Trophoblast cell (in vitro differentiated cells and primary cell): ENCODE results near the gene TFAM.
"Not testable (repeated sequence)": the region's sequence is repeated elsewhere in the genome, so short reads cannot be mapped to it uniquely, and the experiment has no call there.

Experiments used
- DNase-seq, 2 donors: peaks; one replicate each; pipeline ENCODE4 v3.0.0-alpha.2; 2016
- H2AFZ ChIP-seq: 2 replicates; pipeline ENCODE4 v1.6.1; 2013; ENCODE audit warnings: low read length, moderate library complexity, mild to moderate bottlenecking; ENCODE audit not compliant: insufficient read depth, poor library complexity
- H2AK5ac ChIP-seq: 2 replicates; pipeline ENCODE4 v1.6.1; 2013; ENCODE audit warnings: mild to moderate bottlenecking, low read length
- H2BK120ac ChIP-seq: 2 replicates; pipeline ENCODE4 v1.6.1; 2013; ENCODE audit warnings: low read length, mild to moderate bottlenecking, moderate library complexity; ENCODE audit not compliant: insufficient read depth, poor library complexity
- H2BK12ac ChIP-seq: 2 replicates; pipeline ENCODE4 v1.6.1; 2013; ENCODE audit warnings: mild to moderate bottlenecking, low read length, moderate library complexity
- H2BK5ac ChIP-seq: 2 replicates; pipeline ENCODE4 v1.6.1; 2013; ENCODE audit warnings: low read length, low read depth, moderate library complexity, mild to moderate bottlenecking; ENCODE audit not compliant: poor library complexity
- H3K14ac ChIP-seq: 2 replicates; pipeline ENCODE4 v1.6.1; 2013; ENCODE audit warnings: mild to moderate bottlenecking, low read length
- H3K18ac ChIP-seq: 2 replicates; pipeline ENCODE4 v1.6.1; 2013; ENCODE audit warnings: mild to moderate bottlenecking, low read length
- H3K23ac ChIP-seq: 2 replicates; pipeline ENCODE4 v1.6.1; 2013; ENCODE audit warnings: low read length
- H3K27ac ChIP-seq: 2 replicates; pipeline ENCODE4 v1.5.1; 2013; ENCODE audit warnings: low read depth, mild to moderate bottlenecking, inconsistent platforms, low read length, moderate library complexity
- H3K27me3 ChIP-seq: 2 replicates; pipeline ENCODE4 v1.6.1; 2013; ENCODE audit warnings: inconsistent platforms, mild to moderate bottlenecking, low read length, moderate library complexity; ENCODE audit not compliant: insufficient read depth
- H3K36me3 ChIP-seq, 2 experiments: 1 replicate in 1 of 2; 2 replicates in 1 of 2; pipeline ENCODE4 v1.6.1; 2013; ENCODE audit warnings: low read length in 2 of 2, mild to moderate bottlenecking in 2 of 2, moderate library complexity in 1 of 2; ENCODE audit not compliant: insufficient read depth in 2 of 2, control insufficient read depth in 1 of 2
- H3K4ac ChIP-seq: 2 replicates; pipeline ENCODE4 v1.6.1; 2013; ENCODE audit warnings: low read depth, mild to moderate bottlenecking, low read length, moderate library complexity
- H3K4me1 ChIP-seq, 2 experiments: 1 replicate in 1 of 2; 2 replicates in 1 of 2; pipeline ENCODE4 v1.6.1; 2013; ENCODE audit warnings: low read length in 2 of 2, mild to moderate bottlenecking in 2 of 2, moderate library complexity in 1 of 2; ENCODE audit not compliant: insufficient read depth in 2 of 2, control insufficient read depth in 1 of 2
- H3K4me2 ChIP-seq: 2 replicates; pipeline ENCODE4 v1.6.1; 2013; ENCODE audit warnings: inconsistent platforms, mild to moderate bottlenecking, low read length, moderate library complexity
- H3K4me3 ChIP-seq: 2 replicates; pipeline ENCODE4 v1.5.1; 2013; ENCODE audit warnings: mild to moderate bottlenecking, low read depth, low read length, inconsistent platforms
- H3K79me1 ChIP-seq: one replicate; pipeline ENCODE4 v1.6.1; 2013; ENCODE audit warnings: low read length
- H3K79me2 ChIP-seq: 2 replicates; pipeline ENCODE4 v1.6.1; 2013; ENCODE audit warnings: low read length, mild to moderate bottlenecking; ENCODE audit not compliant: control insufficient read depth, insufficient read depth, poor library complexity
- H3K9ac ChIP-seq: 2 replicates; pipeline ENCODE4 v1.6.1; 2013; ENCODE audit warnings: mild to moderate bottlenecking, low read length
- H3K9me3 ChIP-seq: 2 replicates; pipeline ENCODE4 v1.6.1; 2013; ENCODE audit warnings: low read depth, mild to moderate bottlenecking, control low read depth, inconsistent platforms, low read length; ENCODE audit not compliant: insufficient read depth
- H4K12ac ChIP-seq: 2 replicates; pipeline ENCODE4 v1.6.1; 2013; ENCODE audit warnings: low read depth, mild to moderate bottlenecking, low read length, moderate library complexity
- H4K8ac ChIP-seq: 2 replicates; pipeline ENCODE4 v1.6.1; 2013; ENCODE audit warnings: low read depth, mild to moderate bottlenecking, low read length, moderate library complexity
- H4K91ac ChIP-seq: one replicate; pipeline ENCODE4 v1.6.1; 2013; ENCODE audit warnings: low read depth, mild to moderate bottlenecking, low read length, moderate library complexity
- WGBS: extraction: QIAGEN DNeasy Blood & Tissue Kit; methylation state at CpG from one replicate; pipeline ENCODE4 v1.1.7; 2013; ENCODE audit warnings: missing lambda C conversion rate; ENCODE audit not compliant: insufficient read length, insufficient coverage; ENCODE audit errors: extremely low coverage; 5-methylcytosine and 5-hydroxymethylcytosine counted together

Gene TFAM

GRCh38 chr10:58415757-58416156 lies 30.5 kb downstream of the TFAM start:
- H2BK5ac ChIP-seq, result no peak overlapping the region
- no peak overlapping the region for H2BK120ac ChIP-seq
- H4K8ac ChIP-seq, result no peak overlapping the region
- H3K9me3 ChIP-seq, result no peaks in the 10 kb centered on the region
- H3K9ac ChIP-seq, result no peak overlapping the region
- H3K79me2 ChIP-seq, result no peaks in the 10 kb centered on the region
- H3K79me1 ChIP-seq, result no peaks in the 10 kb centered on the region
- H3K4me3 ChIP-seq, result no peak overlapping the region
- no peak overlapping the region for H2BK12ac ChIP-seq
- H2AFZ ChIP-seq, result no peak overlapping the region
- no peaks in the 10 kb centered on the region for H3K4me1 ChIP-seq
- H3K4ac ChIP-seq, result no peak overlapping the region
- no peak overlapping the region for H3K14ac ChIP-seq
- H2AK5ac ChIP-seq, result no peak overlapping the region
- H3K18ac ChIP-seq, result no peak overlapping the region
- no peak overlapping the region for H3K4me2 ChIP-seq
- no peak overlapping the region for H4K91ac ChIP-seq
- DNase-seq, result no peak
- H4K12ac ChIP-seq, result no peak overlapping the region
- no peak overlapping the region for H3K27ac ChIP-seq
- H3K36me3 ChIP-seq, result no peaks in the 10 kb centered on the region
- H3K27me3 ChIP-seq, result no peaks in the 10 kb centered on the region
- no peak overlapping the region for H3K23ac ChIP-seq

GRCh38 chr10:58417902-58418301 lies 32.7 kb downstream of the TFAM start:
- not testable (repeated sequence) for H4K91ac ChIP-seq, H3K14ac ChIP-seq
- WGBS, result no CpG with 5 or more reads among the region's 2 CpGs

GRCh38 chr10:58424176-58424575 lies 39.0 kb downstream of the TFAM start:
- H3K27ac ChIP-seq, result no peak overlapping the region
- no peak overlapping the region for H3K14ac ChIP-seq
- H4K91ac ChIP-seq, result no peak overlapping the region
- no peaks in the 10 kb centered on the region for H3K36me3 ChIP-seq
- H3K4me1 ChIP-seq, result no peaks in the 10 kb centered on the region
- H3K18ac ChIP-seq, result no peak overlapping the region
- peaks cover 4% of the 10 kb centered on the region for H3K9me3 ChIP-seq
- no peaks in the 10 kb centered on the region for H3K79me2 ChIP-seq
- no peak overlapping the region for H3K9ac ChIP-seq
- H3K23ac ChIP-seq, result no peak overlapping the region
- H3K4me3 ChIP-seq, result no peak overlapping the region
- no peak overlapping the region for H2AK5ac ChIP-seq
- no peak overlapping the region for H4K8ac ChIP-seq
- no peaks in the 10 kb centered on the region for H3K79me1 ChIP-seq
- H3K4me2 ChIP-seq, result no peak overlapping the region
- no peak overlapping the region for H2BK5ac ChIP-seq
- peak in 1 of 2 donors; percentile 88 for DNase-seq
- H3K27me3 ChIP-seq, result no peaks in the 10 kb centered on the region
- no peak overlapping the region for H2BK12ac ChIP-seq
- no peak overlapping the region for H4K12ac ChIP-seq
- no peak overlapping the region for H3K4ac ChIP-seq
- WGBS, result no CpG with 5 or more reads among the region's 1 CpG
- H2BK120ac ChIP-seq, result no peak overlapping the region
- H2AFZ ChIP-seq, result no peak overlapping the region

More at GRCh38 chr10:58417902-58418301, 32.7 kb downstream of the TFAM start:
- H2AFZ ChIP-seq, H3K9me3 ChIP-seq, H2BK120ac ChIP-seq, H3K4me3 ChIP-seq, H3K27me3 ChIP-seq, H3K4me1 ChIP-seq, H3K79me1 ChIP-seq, H3K36me3 ChIP-seq, H2AK5ac ChIP-seq, H2BK12ac ChIP-seq, DNase-seq, H4K12ac ChIP-seq, H3K27ac ChIP-seq, H3K23ac ChIP-seq, H3K79me2 ChIP-seq, H3K4ac ChIP-seq, H3K18ac ChIP-seq, H4K8ac ChIP-seq, H3K4me2 ChIP-seq, H3K9ac ChIP-seq, H2BK5ac ChIP-seq: not testable (repeated sequence)

- no CpG with 5 or more reads among the region's 1 CpG for WGBS
These were observed 43.2 kb downstream of the TFAM start for GRCh38 chr10:58428436-58428835.

More at GRCh38 chr10:58428436-58428835, 43.2 kb downstream of the TFAM start:
- H3K4me2 ChIP-seq, H3K4me1 ChIP-seq, H3K18ac ChIP-seq, H4K8ac ChIP-seq, DNase-seq, H2AFZ ChIP-seq, H3K4ac ChIP-seq, H3K36me3 ChIP-seq, H2AK5ac ChIP-seq, H3K9me3 ChIP-seq, H3K79me2 ChIP-seq, H3K14ac ChIP-seq, H2BK5ac ChIP-seq, H3K27me3 ChIP-seq, H3K23ac ChIP-seq, H4K91ac ChIP-seq, H4K12ac ChIP-seq, H3K79me1 ChIP-seq, H3K27ac ChIP-seq, H2BK12ac ChIP-seq, H3K9ac ChIP-seq, H3K4me3 ChIP-seq, H2BK120ac ChIP-seq: not testable (repeated sequence)
